ENCODE data around the gene IQSEC1. TPM values are rescaled to one million over a fixed set of nuclear protein-coding genes. Genes with fewer than 3 reads are reported as not detected.

IQSEC1 gene
- total RNA-seq, 1 experiment from 2014 or later: 28.1 TPM

- ChIA-PET CTCF (no interaction called here), POLR2A (no interaction called here), RAD21 (ENCODE audit: low non-redundant PET in 1 of 2, low total read pairs in 2 of 2, uncharacterized antibody in 2 of 2, unreplicated experiment in 2 of 2) (no interaction called here)
- Histone ChIP-seq H3K4me1 (ENCODE audit: control insufficient read depth in 1 of 2, insufficient read depth in 2 of 2, low read length in 2 of 2) (no peaks in the 10 kb centered on the region), H3K4me3 (replicated peaks in 1 of 2; ENCODE audit: low read depth in 1 of 2, low read length in 2 of 2) (no peak overlapping the region), H3K36me3 (ENCODE audit: control insufficient read depth in 1 of 2, insufficient read depth in 2 of 2, low read length in 2 of 2) (no peaks in the 10 kb centered on the region), H4K20me1 (ENCODE audit: insufficient read depth) (no peaks in the 10 kb centered on the region), H3K4me2 (ENCODE audit: low read length) (no peak overlapping the region), H3K79me2 (ENCODE audit: insufficient read depth, low read length) (no peaks in the 10 kb centered on the region), H2AFZ (ENCODE audit: low read depth, low read length, poor library complexity, severe bottlenecking) (no peak overlapping the region), H3K9me3 (ENCODE audit: control insufficient read depth in 1 of 2, insufficient read depth in 1 of 2, low read depth in 1 of 2, low read length in 2 of 2) (no peaks in the 10 kb centered on the region), H3K27ac (ENCODE audit: low read depth, low read length) (no peak overlapping the region), H3K9ac (ENCODE audit: low read length) (no peak overlapping the region), H3K9me2 (ENCODE audit: insufficient read depth) (no peaks in the 10 kb centered on the region), H3K27me3 (ENCODE audit: insufficient read depth, low read length) (no peaks in the 10 kb centered on the region)
- intact Hi-C loops (cut with micrococcal nuclease): no loop called here
- ATAC-seq (no peak), DNase-seq (ENCODE audit: low read depth, low spot score) (no peak)
- BruUV-seq (replicated peaks): no TSS peak
- TF ChIP-seq ELF1 (IDR thresholded peaks at IDR 0.05; ENCODE audit: borderline replicate concordance, low read depth) (no peak), RAD21 (IDR thresholded peaks at IDR 0.05; ENCODE audit: low read depth) (no peak), SRF (IDR thresholded peaks at IDR 0.05; ENCODE audit: low read depth) (no peak), JUND (IDR thresholded peaks at IDR 0.05) (no peak), POLR2AphosphoS5 (IDR thresholded peaks at IDR 0.05; ENCODE audit: low read depth, low read length) (no peak), TCF7L2 (IDR thresholded peaks at IDR 0.05; ENCODE audit: borderline replicate concordance, extremely low read depth, insufficient read depth, insufficient read length) (no peak), FOSL1 (IDR thresholded peaks at IDR 0.05; ENCODE audit: low read depth) (no peak), EZH2 (IDR thresholded peaks at IDR 0.05) (no peak), CBX3 (IDR thresholded peaks at IDR 0.05; ENCODE audit: low read depth) (no peak), SIN3A (IDR thresholded peaks at IDR 0.05; ENCODE audit: low read depth) (no peak), ATF3 (IDR thresholded peaks at IDR 0.05) (no peak)
Observed at GRCh38 chr3:13044496-13045240, 28.6 kb downstream of the IQSEC1 start.

GRCh38 chr3:13043656-13044055 lies 29.6 kb downstream of the IQSEC1 start:
- H3K27ac ChIP-seq (ENCODE audit: low read depth, low read length): no peak overlapping the region

More at GRCh38 chr3:13043656-13044055, 29.6 kb downstream of the IQSEC1 start:
- no peak for TF ChIP-seq POLR2AphosphoS5 (IDR thresholded peaks at IDR 0.05; ENCODE audit: low read depth, low read length)
- TF ChIP-seq TCF7L2 (IDR thresholded peaks at IDR 0.05; ENCODE audit: borderline replicate concordance, extremely low read depth, insufficient read depth, insufficient read length): no peak
- no peak for TF ChIP-seq ZNF274 (IDR thresholded peaks at IDR 0.05; ENCODE audit: low read depth, low read length)
- no peak for TF ChIP-seq EGR1 (IDR thresholded peaks at IDR 0.05; ENCODE audit: low read depth)
- no peak for TF ChIP-seq EZH2 (IDR thresholded peaks at IDR 0.05)
- TF ChIP-seq YY1 (IDR thresholded peaks at IDR 0.05; ENCODE audit: extremely low read depth, insufficient replicate concordance, low read depth, low read length): no peak
- TF ChIP-seq ATF3 (IDR thresholded peaks at IDR 0.05): no peak
- no peak for TF ChIP-seq SP1 (IDR thresholded peaks at IDR 0.05; ENCODE audit: low read depth)
- BruUV-seq (replicated peaks): no TSS peak
- Histone ChIP-seq H3K4me1 (ENCODE audit: control insufficient read depth in 1 of 2, insufficient read depth in 2 of 2, low read length in 2 of 2) (no peaks in the 10 kb centered on the region), H3K27me3 (ENCODE audit: insufficient read depth, low read length) (no peaks in the 10 kb centered on the region), H3K36me3 (ENCODE audit: control insufficient read depth in 1 of 2, insufficient read depth in 2 of 2, low read length in 2 of 2) (no peaks in the 10 kb centered on the region), H3K9me2 (ENCODE audit: insufficient read depth) (no peaks in the 10 kb centered on the region), H2AFZ (ENCODE audit: low read depth, low read length, poor library complexity, severe bottlenecking) (no peak overlapping the region), H3K4me2 (ENCODE audit: low read length) (no peak overlapping the region), H4K20me1 (ENCODE audit: insufficient read depth) (no peaks in the 10 kb centered on the region), H3K4me3 (replicated peaks in 1 of 2; ENCODE audit: low read depth in 1 of 2, low read length in 2 of 2) (no peak overlapping the region), H3K9ac (ENCODE audit: low read length) (no peak overlapping the region), H3K79me2 (ENCODE audit: insufficient read depth, low read length) (no peaks in the 10 kb centered on the region), H3K9me3 (ENCODE audit: control insufficient read depth in 1 of 2, insufficient read depth in 1 of 2, low read depth in 1 of 2, low read length in 2 of 2) (no peaks in the 10 kb centered on the region)
- intact Hi-C loops (cut with micrococcal nuclease): no loop called here
- RAD21 ChIA-PET (ENCODE audit: low non-redundant PET in 1 of 2, low total read pairs in 2 of 2, uncharacterized antibody in 2 of 2, unreplicated experiment in 2 of 2): no interaction called here
- no peak for DNase-seq (ENCODE audit: low read depth, low spot score)
- CTCF ChIA-PET: no interaction called here
- ATAC-seq: no peak
- POLR2A ChIA-PET: no interaction called here
